Measurements from ENCODE around the gene ZIC5. TPM values are rescaled to one million over a fixed set of nuclear protein-coding genes. Genes with fewer than 3 reads are reported as not detected.

ZIC5 gene
- total and polyA plus RNA-seq, 2 of the 4 experiments (the other 2 are of a cell fraction), result not detected

DNA sequence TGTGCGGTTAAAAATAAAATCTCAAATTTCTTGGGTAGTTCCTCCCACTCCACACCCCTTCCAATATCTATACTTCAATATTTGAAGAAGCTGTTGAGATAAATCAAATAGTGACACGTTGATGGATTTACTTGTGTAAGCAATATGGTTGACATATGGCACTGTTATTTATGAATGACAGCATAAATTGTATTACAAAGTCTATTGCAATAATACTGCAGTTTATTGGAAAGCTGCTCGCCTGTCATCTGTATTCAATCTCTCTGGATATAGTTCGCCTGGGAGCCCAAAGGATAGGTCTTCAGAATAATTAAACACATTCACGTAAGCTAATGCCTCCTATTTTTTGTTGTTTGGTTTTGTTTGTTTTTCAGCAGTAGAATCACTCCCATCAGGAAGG, 5.0 kb upstream of the ZIC5 start:
- H3K56ac ChIP-seq (ENCODE audit: extremely low read depth, insufficient read depth, low read length), result no peak overlapping the region
- H3K27me3 ChIP-seq (ENCODE audit: control insufficient read depth, insufficient read depth, low read length), result peaks cover 87% of the 10 kb centered on the region
- no peak overlapping the region for H3K14ac ChIP-seq (replicated peaks; ENCODE audit: low read depth, low read length)
- H2AK9ac ChIP-seq (replicated peaks; ENCODE audit: low read depth, low read length, poor library complexity), result no peak overlapping the region
- no peak overlapping the region for H4K91ac ChIP-seq (ENCODE audit: insufficient read depth, low read depth, low read length)
- no CpG with 5 or more reads among the region's 5 CpGs for WGBS, 2 experiments (ENCODE audit: extremely low coverage in 2 of 2, insufficient read length in 1 of 2)
- H3K23ac ChIP-seq (ENCODE audit: low read depth, low read length), result no peak overlapping the region
- ATAC-seq (ENCODE audit: low read depth) (no peak), DNase-seq (no peak)
- dilution Hi-C loops (cut with HindIII; ENCODE audit: low sequenced_read_pairs, unreplicated experiment) (no loop called here), in situ Hi-C loops (cut with MboI; ENCODE audit: low sequenced_read_pairs) (no loop called here), intact Hi-C loops (cut with micrococcal nuclease) (loop anchor here (10.0 kb wide), 1 partner anchor 538 kb away; no protein-coding TSS in a partner anchor)
- H3K36me3 ChIP-seq (ENCODE audit: control insufficient read depth, insufficient read depth, low read length), result no peaks in the 10 kb centered on the region
- H4K8ac ChIP-seq (ENCODE audit: low read depth in 2 of 2, low read length in 2 of 2), result no peak overlapping the region
- H3K79me1 ChIP-seq (ENCODE audit: low read depth in 1 of 2, low read length in 2 of 2), result no peaks in the 10 kb centered on the region
- no peak overlapping the region for H3K18ac ChIP-seq (ENCODE audit: low read depth, low read length)
- H3K9me3 ChIP-seq (ENCODE audit: control insufficient read depth, insufficient read depth, low read length), result peaks cover 17% of the 10 kb centered on the region
- no peak overlapping the region for H2BK20ac ChIP-seq (ENCODE audit: low read depth, low read length)
- no peak overlapping the region for H4K5ac ChIP-seq (ENCODE audit: low read depth, low read length)
- no peak overlapping the region for H3K4ac ChIP-seq (ENCODE audit: low read depth, low read length)
- H2AFZ ChIP-seq (replicated peaks; ENCODE audit: low read length, poor library complexity), result no peak overlapping the region
- no peaks in the 10 kb centered on the region; the same call in 1 of the 2 replicates for H3K4me1 ChIP-seq (ENCODE audit: control insufficient read depth, insufficient read depth, low read length)
- H2AK5ac ChIP-seq (ENCODE audit: low read depth, low read length), result no peak overlapping the region
- H2BK15ac ChIP-seq (ENCODE audit: low read depth, low read length), result no peak overlapping the region
- BruUV-seq (replicated peaks), result no TSS peak
- no peaks in the 10 kb centered on the region for H3K9me1 ChIP-seq (ENCODE audit: insufficient read depth, low read length)
- H3K4me2 ChIP-seq (ENCODE audit: low read depth, low read length), result no peak overlapping the region
- TF ChIP-seq, protein P1, sequence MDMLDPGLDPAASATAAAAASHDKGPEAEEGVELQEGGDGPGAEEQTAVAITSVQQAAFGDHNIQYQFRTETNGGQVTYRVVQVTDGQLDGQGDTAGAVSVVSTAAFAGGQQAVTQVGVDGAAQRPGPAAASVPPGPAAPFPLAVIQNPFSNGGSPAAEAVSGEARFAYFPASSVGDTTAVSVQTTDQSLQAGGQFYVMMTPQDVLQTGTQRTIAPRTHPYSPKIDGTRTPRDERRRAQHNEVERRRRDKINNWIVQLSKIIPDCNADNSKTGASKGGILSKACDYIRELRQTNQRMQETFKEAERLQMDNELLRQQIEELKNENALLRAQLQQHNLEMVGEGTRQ (IDR thresholded peaks at IDR 0.05; ENCODE audit: low read depth, low read length), result no peak
- no peak for TF ChIP-seq BHLHE40 (IDR thresholded peaks at IDR 0.05; ENCODE audit: low read depth, low read length)
- no peak for TF ChIP-seq NFE2L2 (IDR thresholded peaks at IDR 0.05; ENCODE audit: low read depth, low read length)
- TF ChIP-seq, protein P2, sequence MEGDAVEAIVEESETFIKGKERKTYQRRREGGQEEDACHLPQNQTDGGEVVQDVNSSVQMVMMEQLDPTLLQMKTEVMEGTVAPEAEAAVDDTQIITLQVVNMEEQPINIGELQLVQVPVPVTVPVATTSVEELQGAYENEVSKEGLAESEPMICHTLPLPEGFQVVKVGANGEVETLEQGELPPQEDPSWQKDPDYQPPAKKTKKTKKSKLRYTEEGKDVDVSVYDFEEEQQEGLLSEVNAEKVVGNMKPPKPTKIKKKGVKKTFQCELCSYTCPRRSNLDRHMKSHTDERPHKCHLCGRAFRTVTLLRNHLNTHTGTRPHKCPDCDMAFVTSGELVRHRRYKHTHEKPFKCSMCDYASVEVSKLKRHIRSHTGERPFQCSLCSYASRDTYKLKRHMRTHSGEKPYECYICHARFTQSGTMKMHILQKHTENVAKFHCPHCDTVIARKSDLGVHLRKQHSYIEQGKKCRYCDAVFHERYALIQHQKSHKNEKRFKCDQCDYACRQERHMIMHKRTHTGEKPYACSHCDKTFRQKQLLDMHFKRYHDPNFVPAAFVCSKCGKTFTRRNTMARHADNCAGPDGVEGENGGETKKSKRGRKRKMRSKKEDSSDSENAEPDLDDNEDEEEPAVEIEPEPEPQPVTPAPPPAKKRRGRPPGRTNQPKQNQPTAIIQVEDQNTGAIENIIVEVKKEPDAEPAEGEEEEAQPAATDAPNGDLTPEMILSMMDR (conservative IDR thresholded peaks at IDR 0.05; ENCODE audit: low read depth, low read length), result no peak
- no peak overlapping the region for H2BK5ac ChIP-seq (ENCODE audit: low read depth, low read length, poor library complexity, severe bottlenecking)
- no peak overlapping the region for H2BK120ac ChIP-seq (ENCODE audit: low read depth, low read length)
- ChIA-PET CTCF (no interaction called here), POLR2A (ENCODE audit: unreplicated experiment) (no interaction called here)
- H3K9ac ChIP-seq (ENCODE audit: low read depth, low read length), result no peak overlapping the region
- no peak overlapping the region for H3K27ac ChIP-seq (ENCODE audit: insufficient read depth, low read length)
- no peaks in the 10 kb centered on the region for H4K20me1 ChIP-seq (ENCODE audit: insufficient read depth, low read length)
- no peak overlapping the region for H3K4me3 ChIP-seq (ENCODE audit: insufficient read depth, low read depth, low read length)
